WTC11 (cell line): ENCODE data around the gene GSG1L. TPM values are rescaled to one million over a fixed set of nuclear protein-coding genes. Genes with fewer than 3 reads are reported as not detected.
A peak's percentile ranks its signal among the peaks of the same experiment; 100 is the strongest.

ENCODE experiments used
- ATAC-seq: fragments of 200-7000 bp; cut with Tn5 transposase; 2 replicates; pipeline ENCODE4 v1.10.0; 2021; ENCODE audit warnings: mild to moderate bottlenecking, moderate library complexity
- CTCF ChIA-PET: fragments of 300-600 bp; sonication (Branson Sonifier 250); formaldehyde crosslinking; loops from one replicate; lab custom pipeline; 2021; ENCODE audit warnings: antibody characterized with exemption; lab: Charles Lee
- POLR2A ChIA-PET: fragments of 350-600 bp; sonication (Branson Sonifier 250); formaldehyde crosslinking; loops from one replicate; lab custom pipeline; 2021; ENCODE audit warnings: antibody characterized with exemption; lab: Charles Lee
- DNase-seq: peaks from one replicate; pipeline ENCODE4 v3.0.0; 2021; ENCODE audit warnings: low spot score
- H3K27ac Mint-ChIP-seq: 2 replicates; pipeline ENCODE4 v1.8.0; 2021; ENCODE audit warnings: mixed read lengths
- H3K27me3 Mint-ChIP-seq: 2 replicates; pipeline ENCODE4 v1.8.0; 2021; ENCODE audit warnings: low read depth, mild to moderate bottlenecking, moderate library complexity, mixed read lengths
- H3K36me3 Mint-ChIP-seq: 2 replicates; pipeline ENCODE4 v1.8.0; 2021; ENCODE audit warnings: mixed read lengths
- H3K4me1 Mint-ChIP-seq: 2 replicates; pipeline ENCODE4 v1.8.0; 2022; ENCODE audit warnings: mixed read lengths
- H3K4me3 Mint-ChIP-seq: 2 replicates; pipeline ENCODE4 v1.8.0; 2021; ENCODE audit warnings: mild to moderate bottlenecking, moderate library complexity, mixed read lengths
- H3K9me3 Mint-ChIP-seq: 2 replicates; pipeline ENCODE4 v1.8.0; 2021; ENCODE audit warnings: mixed read lengths
- CREB1 ChIP-seq: sonication (generic); formaldehyde crosslinking; IDR thresholded peaks from 2 replicates; pipeline ENCODE4 v1.8.0; 2023; ENCODE audit warnings: mild to moderate bottlenecking, missing genetic modification reagents
- FOXJ3 ChIP-seq: sonication (generic); formaldehyde crosslinking; IDR thresholded peaks from 2 replicates; pipeline ENCODE4 v1.9.0; 2021; ENCODE audit warnings: missing genetic modification reagents, mild to moderate bottlenecking, borderline replicate concordance
- NFE2L1 ChIP-seq: sonication (generic); formaldehyde crosslinking; IDR thresholded peaks from 2 replicates; pipeline ENCODE4 v1.8.1; 2023; ENCODE audit warnings: missing genetic modification reagents
- NFYB ChIP-seq: sonication (generic); formaldehyde crosslinking; conservative IDR thresholded peaks from 2 replicates; pipeline ENCODE4 v1.8.0; 2022; ENCODE audit warnings: low read depth, missing genetic modification reagents
- SOX15 ChIP-seq: fragments of 250-450 bp; sonication (Bioruptor Pico); IDR thresholded peaks from 2 replicates; pipeline ENCODE4 v1.9.0; 2021; ENCODE audit warnings: mild to moderate bottlenecking
- TCF7 ChIP-seq: sonication (generic); formaldehyde crosslinking; IDR thresholded peaks from 2 replicates; pipeline ENCODE4 v1.8.0; 2022; ENCODE audit warnings: mild to moderate bottlenecking, low read depth, missing genetic modification reagents, moderate library complexity
- ZNF232 ChIP-seq: sonication (generic); formaldehyde crosslinking; IDR thresholded peaks from 2 replicates; pipeline ENCODE4 v1.8.0; 2022; ENCODE audit warnings: mild to moderate bottlenecking, missing genetic modification reagents
- ZNF396 ChIP-seq: fragments of 250-450 bp; sonication (Bioruptor Pico); IDR thresholded peaks from 2 replicates; pipeline ENCODE4 v1.8.0; 2021; ENCODE audit warnings: mild to moderate bottlenecking, moderate library complexity, borderline replicate concordance
- total RNA-seq: library from RNA; stranded (reverse); gene quantifications from 3 replicates; pipeline ENCODE4 v1.2.3, GENCODE V29; 2021
- TF ChIP-seq, protein P1 (sequence below): fragments of 250-450 bp; sonication (Bioruptor Pico); IDR thresholded peaks from 2 replicates; pipeline ENCODE4 v1.9.0; 2021; ENCODE audit warnings: mild to moderate bottlenecking
- TF ChIP-seq, protein P2 (sequence below): fragments of 250-450 bp; sonication (Bioruptor Pico); IDR thresholded peaks from 2 replicates; pipeline ENCODE4 v1.9.0; 2021; ENCODE audit warnings: mild to moderate bottlenecking, borderline replicate concordance
- TF ChIP-seq, protein P3 (sequence below): fragments of 250-450 bp; sonication (Bioruptor Pico); conservative IDR thresholded peaks from 2 replicates; pipeline ENCODE4 v1.9.0; 2021; ENCODE audit warnings: mild to moderate bottlenecking
- TF ChIP-seq, protein P4 (sequence below): sonication (generic); formaldehyde crosslinking; IDR thresholded peaks from 2 replicates; pipeline ENCODE4 v1.8.0; 2022; ENCODE audit warnings: mild to moderate bottlenecking, missing genetic modification reagents
- TF ChIP-seq, protein P5 (sequence below): sonication (generic); formaldehyde crosslinking; IDR thresholded peaks from 2 replicates; pipeline ENCODE4 v1.8.0; 2022; ENCODE audit warnings: mild to moderate bottlenecking, missing genetic modification reagents
- TF ChIP-seq, protein P6 (sequence below): sonication (generic); formaldehyde crosslinking; IDR thresholded peaks from 2 replicates; pipeline ENCODE4 v1.8.0; 2022; ENCODE audit warnings: missing genetic modification reagents
- TF ChIP-seq, protein P7 (sequence below): sonication (generic); formaldehyde crosslinking; IDR thresholded peaks from 2 replicates; pipeline ENCODE4 v1.8.1; 2023; ENCODE audit warnings: mild to moderate bottlenecking, missing genetic modification reagents
- TF ChIP-seq, protein P8 (sequence below): sonication (generic); formaldehyde crosslinking; IDR thresholded peaks from 2 replicates; pipeline ENCODE4 v1.8.1; 2022; ENCODE audit warnings: mild to moderate bottlenecking, missing genetic modification reagents, moderate library complexity, borderline replicate concordance

The GSG1L gene
- total RNA-seq, 1 experiment from 2014 or later: 0.28 TPM

DNA sequence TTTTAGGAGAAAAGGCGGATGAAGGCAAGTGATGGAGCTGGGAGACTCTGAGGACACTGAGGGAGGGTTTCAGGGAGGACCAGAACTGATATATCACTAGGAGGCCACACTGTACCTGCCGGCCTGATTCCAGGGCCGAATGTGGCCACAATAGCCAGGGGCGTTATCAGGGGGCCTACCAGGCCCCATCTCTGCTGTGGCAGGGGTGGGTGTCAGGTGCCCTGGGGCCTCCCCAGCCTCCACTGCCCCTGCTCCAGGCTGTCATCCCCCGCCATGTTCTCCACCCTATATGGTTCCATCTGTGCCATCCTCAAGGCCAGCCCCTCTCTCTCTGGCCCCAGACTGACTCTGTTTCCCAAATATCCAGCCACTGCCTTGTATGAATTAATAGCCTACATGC is 246.5 kb downstream of the GSG1L start (continued):
- TF ChIP-seq, protein P1, sequence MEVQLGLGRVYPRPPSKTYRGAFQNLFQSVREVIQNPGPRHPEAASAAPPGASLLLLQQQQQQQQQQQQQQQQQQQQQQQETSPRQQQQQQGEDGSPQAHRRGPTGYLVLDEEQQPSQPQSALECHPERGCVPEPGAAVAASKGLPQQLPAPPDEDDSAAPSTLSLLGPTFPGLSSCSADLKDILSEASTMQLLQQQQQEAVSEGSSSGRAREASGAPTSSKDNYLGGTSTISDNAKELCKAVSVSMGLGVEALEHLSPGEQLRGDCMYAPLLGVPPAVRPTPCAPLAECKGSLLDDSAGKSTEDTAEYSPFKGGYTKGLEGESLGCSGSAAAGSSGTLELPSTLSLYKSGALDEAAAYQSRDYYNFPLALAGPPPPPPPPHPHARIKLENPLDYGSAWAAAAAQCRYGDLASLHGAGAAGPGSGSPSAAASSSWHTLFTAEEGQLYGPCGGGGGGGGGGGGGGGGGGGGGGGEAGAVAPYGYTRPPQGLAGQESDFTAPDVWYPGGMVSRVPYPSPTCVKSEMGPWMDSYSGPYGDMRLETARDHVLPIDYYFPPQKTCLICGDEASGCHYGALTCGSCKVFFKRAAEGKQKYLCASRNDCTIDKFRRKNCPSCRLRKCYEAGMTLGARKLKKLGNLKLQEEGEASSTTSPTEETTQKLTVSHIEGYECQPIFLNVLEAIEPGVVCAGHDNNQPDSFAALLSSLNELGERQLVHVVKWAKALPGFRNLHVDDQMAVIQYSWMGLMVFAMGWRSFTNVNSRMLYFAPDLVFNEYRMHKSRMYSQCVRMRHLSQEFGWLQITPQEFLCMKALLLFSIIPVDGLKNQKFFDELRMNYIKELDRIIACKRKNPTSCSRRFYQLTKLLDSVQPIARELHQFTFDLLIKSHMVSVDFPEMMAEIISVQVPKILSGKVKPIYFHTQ (CRISPR knock-in tag): no peak
- TF ChIP-seq SOX15 (CRISPR knock-in tag): no peak
- TF ChIP-seq ZNF396: no peak
- no peak for TF ChIP-seq NFE2L1 (CRISPR knock-in tag)
- no peak for TF ChIP-seq NFYB
- no peak for TF ChIP-seq ZNF232 (CRISPR knock-in tag)
- TF ChIP-seq, protein P2, sequence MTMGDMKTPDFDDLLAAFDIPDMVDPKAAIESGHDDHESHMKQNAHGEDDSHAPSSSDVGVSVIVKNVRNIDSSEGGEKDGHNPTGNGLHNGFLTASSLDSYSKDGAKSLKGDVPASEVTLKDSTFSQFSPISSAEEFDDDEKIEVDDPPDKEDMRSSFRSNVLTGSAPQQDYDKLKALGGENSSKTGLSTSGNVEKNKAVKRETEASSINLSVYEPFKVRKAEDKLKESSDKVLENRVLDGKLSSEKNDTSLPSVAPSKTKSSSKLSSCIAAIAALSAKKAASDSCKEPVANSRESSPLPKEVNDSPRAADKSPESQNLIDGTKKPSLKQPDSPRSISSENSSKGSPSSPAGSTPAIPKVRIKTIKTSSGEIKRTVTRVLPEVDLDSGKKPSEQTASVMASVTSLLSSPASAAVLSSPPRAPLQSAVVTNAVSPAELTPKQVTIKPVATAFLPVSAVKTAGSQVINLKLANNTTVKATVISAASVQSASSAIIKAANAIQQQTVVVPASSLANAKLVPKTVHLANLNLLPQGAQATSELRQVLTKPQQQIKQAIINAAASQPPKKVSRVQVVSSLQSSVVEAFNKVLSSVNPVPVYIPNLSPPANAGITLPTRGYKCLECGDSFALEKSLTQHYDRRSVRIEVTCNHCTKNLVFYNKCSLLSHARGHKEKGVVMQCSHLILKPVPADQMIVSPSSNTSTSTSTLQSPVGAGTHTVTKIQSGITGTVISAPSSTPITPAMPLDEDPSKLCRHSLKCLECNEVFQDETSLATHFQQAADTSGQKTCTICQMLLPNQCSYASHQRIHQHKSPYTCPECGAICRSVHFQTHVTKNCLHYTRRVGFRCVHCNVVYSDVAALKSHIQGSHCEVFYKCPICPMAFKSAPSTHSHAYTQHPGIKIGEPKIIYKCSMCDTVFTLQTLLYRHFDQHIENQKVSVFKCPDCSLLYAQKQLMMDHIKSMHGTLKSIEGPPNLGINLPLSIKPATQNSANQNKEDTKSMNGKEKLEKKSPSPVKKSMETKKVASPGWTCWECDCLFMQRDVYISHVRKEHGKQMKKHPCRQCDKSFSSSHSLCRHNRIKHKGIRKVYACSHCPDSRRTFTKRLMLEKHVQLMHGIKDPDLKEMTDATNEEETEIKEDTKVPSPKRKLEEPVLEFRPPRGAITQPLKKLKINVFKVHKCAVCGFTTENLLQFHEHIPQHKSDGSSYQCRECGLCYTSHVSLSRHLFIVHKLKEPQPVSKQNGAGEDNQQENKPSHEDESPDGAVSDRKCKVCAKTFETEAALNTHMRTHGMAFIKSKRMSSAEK (CRISPR knock-in tag): no peak
- TF ChIP-seq, protein P3, sequence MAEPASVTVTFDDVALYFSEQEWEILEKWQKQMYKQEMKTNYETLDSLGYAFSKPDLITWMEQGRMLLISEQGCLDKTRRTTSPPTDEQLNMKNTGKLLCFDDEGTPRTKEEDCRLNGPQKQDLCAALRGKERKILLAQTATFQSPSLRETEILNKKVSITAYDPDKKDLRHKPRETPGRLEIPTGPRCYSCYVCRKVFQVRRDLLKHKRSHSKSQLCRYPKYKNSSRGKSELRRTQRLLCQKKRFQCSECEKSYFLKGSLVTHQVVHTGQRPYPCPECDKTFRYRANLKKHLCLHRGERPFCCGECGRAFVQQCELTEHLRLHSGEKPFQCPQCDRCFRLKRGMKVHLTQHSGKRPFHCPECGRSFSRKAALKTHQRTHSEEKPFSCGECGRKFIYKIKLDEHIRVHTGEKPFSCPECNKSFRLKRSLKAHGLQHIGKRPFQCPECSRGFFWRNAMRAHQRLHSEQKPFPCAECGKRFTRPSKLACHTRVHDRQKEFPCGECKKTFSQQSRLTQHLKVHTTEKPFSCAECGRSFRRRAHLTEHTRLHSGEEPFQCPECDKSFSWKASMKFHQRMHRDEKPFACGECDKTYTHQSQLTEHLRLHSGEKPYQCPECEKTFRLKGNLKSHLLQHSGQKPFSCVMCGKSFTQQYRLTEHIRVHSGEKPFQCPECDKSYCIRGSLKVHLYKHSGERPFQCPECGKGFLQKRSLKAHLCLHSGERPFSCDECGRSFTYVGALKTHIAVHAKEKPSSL: no peak
- TF ChIP-seq, protein P4, sequence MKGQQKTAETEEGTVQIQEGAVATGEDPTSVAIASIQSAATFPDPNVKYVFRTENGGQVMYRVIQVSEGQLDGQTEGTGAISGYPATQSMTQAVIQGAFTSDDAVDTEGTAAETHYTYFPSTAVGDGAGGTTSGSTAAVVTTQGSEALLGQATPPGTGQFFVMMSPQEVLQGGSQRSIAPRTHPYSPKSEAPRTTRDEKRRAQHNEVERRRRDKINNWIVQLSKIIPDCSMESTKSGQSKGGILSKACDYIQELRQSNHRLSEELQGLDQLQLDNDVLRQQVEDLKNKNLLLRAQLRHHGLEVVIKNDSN (CRISPR knock-in tag): no peak
- TF ChIP-seq, protein P5, sequence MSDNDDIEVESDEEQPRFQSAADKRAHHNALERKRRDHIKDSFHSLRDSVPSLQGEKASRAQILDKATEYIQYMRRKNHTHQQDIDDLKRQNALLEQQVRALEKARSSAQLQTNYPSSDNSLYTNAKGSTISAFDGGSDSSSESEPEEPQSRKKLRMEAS (CRISPR knock-in tag): no peak

DNA sequence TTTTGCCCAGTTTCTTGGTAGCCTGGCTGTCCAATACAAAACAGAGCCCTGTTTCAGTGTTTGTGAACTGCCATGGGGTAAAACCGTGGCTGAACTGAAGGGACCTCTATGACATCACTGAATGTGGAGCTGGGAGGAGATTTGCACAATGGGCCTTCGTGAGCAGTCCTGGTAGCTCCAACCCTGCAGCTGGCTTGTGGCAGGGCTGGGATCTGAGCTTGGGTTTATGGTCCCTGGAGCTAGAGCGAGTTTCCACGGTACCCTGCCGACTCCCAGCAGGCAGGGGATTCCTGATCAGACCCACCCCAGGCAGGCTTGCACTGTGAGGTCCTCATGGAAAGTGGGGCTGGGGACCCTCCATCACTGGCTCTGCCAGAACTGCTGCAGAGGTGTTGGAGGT is 247.0 kb downstream of the GSG1L start:
- ChIA-PET POLR2A (no interaction called here), CTCF (interaction anchor here (1.3 kb wide), 1 partner anchor 42 kb away, joined by 3 read pairs; no protein-coding TSS in a partner anchor)
- DNase-seq (peak; percentile 2), ATAC-seq (no peak)
- Mint-ChIP-seq H3K9me3 (0 out of 2 replicates have a peak, but pooled peaks cover 4% of the 10 kb centered on the region), H3K36me3 (no peaks in the 10 kb centered on the region), H3K4me3 (no peak overlapping the region), H3K27me3 (no peaks in the 10 kb centered on the region), H3K27ac (no peak overlapping the region), H3K4me1 (no peaks in the 10 kb centered on the region)
- TF ChIP-seq, protein P3: no peak
- TF ChIP-seq, protein P6, sequence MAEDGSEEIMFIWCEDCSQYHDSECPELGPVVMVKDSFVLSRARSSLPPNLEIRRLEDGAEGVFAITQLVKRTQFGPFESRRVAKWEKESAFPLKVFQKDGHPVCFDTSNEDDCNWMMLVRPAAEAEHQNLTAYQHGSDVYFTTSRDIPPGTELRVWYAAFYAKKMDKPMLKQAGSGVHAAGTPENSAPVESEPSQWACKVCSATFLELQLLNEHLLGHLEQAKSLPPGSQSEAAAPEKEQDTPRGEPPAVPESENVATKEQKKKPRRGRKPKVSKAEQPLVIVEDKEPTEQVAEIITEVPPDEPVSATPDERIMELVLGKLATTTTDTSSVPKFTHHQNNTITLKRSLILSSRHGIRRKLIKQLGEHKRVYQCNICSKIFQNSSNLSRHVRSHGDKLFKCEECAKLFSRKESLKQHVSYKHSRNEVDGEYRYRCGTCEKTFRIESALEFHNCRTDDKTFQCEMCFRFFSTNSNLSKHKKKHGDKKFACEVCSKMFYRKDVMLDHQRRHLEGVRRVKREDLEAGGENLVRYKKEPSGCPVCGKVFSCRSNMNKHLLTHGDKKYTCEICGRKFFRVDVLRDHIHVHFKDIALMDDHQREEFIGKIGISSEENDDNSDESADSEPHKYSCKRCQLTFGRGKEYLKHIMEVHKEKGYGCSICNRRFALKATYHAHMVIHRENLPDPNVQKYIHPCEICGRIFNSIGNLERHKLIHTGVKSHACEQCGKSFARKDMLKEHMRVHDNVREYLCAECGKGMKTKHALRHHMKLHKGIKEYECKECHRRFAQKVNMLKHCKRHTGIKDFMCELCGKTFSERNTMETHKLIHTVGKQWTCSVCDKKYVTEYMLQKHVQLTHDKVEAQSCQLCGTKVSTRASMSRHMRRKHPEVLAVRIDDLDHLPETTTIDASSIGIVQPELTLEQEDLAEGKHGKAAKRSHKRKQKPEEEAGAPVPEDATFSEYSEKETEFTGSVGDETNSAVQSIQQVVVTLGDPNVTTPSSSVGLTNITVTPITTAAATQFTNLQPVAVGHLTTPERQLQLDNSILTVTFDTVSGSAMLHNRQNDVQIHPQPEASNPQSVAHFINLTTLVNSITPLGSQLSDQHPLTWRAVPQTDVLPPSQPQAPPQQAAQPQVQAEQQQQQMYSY (CRISPR knock-in tag): no peak
- TF ChIP-seq TCF7 (CRISPR knock-in tag) (no peak), FOXJ3 (CRISPR knock-in tag) (no peak), CREB1 (no peak), ZNF232 (CRISPR knock-in tag) (no peak)
- TF ChIP-seq, protein P7, sequence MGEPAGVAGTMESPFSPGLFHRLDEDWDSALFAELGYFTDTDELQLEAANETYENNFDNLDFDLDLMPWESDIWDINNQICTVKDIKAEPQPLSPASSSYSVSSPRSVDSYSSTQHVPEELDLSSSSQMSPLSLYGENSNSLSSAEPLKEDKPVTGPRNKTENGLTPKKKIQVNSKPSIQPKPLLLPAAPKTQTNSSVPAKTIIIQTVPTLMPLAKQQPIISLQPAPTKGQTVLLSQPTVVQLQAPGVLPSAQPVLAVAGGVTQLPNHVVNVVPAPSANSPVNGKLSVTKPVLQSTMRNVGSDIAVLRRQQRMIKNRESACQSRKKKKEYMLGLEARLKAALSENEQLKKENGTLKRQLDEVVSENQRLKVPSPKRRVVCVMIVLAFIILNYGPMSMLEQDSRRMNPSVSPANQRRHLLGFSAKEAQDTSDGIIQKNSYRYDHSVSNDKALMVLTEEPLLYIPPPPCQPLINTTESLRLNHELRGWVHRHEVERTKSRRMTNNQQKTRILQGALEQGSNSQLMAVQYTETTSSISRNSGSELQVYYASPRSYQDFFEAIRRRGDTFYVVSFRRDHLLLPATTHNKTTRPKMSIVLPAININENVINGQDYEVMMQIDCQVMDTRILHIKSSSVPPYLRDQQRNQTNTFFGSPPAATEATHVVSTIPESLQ (CRISPR knock-in tag): no peak
- TF ChIP-seq, protein P8, sequence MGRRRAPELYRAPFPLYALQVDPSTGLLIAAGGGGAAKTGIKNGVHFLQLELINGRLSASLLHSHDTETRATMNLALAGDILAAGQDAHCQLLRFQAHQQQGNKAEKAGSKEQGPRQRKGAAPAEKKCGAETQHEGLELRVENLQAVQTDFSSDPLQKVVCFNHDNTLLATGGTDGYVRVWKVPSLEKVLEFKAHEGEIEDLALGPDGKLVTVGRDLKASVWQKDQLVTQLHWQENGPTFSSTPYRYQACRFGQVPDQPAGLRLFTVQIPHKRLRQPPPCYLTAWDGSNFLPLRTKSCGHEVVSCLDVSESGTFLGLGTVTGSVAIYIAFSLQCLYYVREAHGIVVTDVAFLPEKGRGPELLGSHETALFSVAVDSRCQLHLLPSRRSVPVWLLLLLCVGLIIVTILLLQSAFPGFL (CRISPR knock-in tag): no peak
